PC-9 (cell line): ENCODE measurements around the gene RAB37. TPM values are rescaled to one million over a fixed set of nuclear protein-coding genes. Genes with fewer than 3 reads are reported as not detected.

Experiments
- BruUV-seq: library from RNA; stranded (reverse); fragments of 400-500 nt; replicated peaks from 2 replicates; lab custom pipeline; 2021; lab: Mats Ljungman, UMichigan
- CTCF ChIA-PET: fragments of 300-600 bp; sonication (Branson Sonifier 250); formaldehyde crosslinking; loops from one replicate; lab custom pipeline; 2022; ENCODE audit warnings: antibody characterized with exemption; lab: Charles Lee
- POLR2A ChIA-PET: fragments of 300-600 bp; sonication (Branson Sonifier 250); formaldehyde crosslinking; loops from one replicate; lab custom pipeline; 2022; ENCODE audit warnings: antibody characterized with exemption; ENCODE audit not compliant: unreplicated experiment; lab: Charles Lee
- DNase-seq, 2 experiments: peaks; one replicate each; pipeline versions ENCODE4 v3.0.0 to v3.0.0-alpha.2; 2015 to 2022; ENCODE audit warnings: mixed read lengths in 1 of 2
- H2AFZ ChIP-seq: fragments of 200-600 bp; sonication (generic); 2 replicates; pipeline ENCODE4 v1.8.1; 2017; ENCODE audit warnings: antibody characterized with exemption
- H3F3A ChIP-seq: fragments of 200-600 bp; sonication (generic); 2 replicates; pipeline ENCODE4 v1.8.1; 2017; ENCODE audit warnings: antibody characterized with exemption, mild to moderate bottlenecking, low read depth; ENCODE audit not compliant: insufficient read depth
- H3K27ac ChIP-seq: fragments of 200-600 bp; sonication (generic); 2 replicates; pipeline ENCODE4 v1.6.1; 2016; ENCODE audit warnings: mixed run types
- H3K27me3 ChIP-seq: fragments of 200-600 bp; sonication (generic); 2 replicates; pipeline ENCODE4 v1.6.1; 2016; ENCODE audit warnings: low read depth, mixed run types; ENCODE audit not compliant: insufficient read depth
- H3K36me3 ChIP-seq: fragments of 200-600 bp; sonication (generic); 2 replicates; pipeline ENCODE4 v1.6.1; 2016; ENCODE audit warnings: low read depth, mixed run types
- H3K4me1 ChIP-seq: fragments of 200-600 bp; sonication (generic); replicated peaks from 2 replicates; pipeline ENCODE4 v1.6.1; 2016; ENCODE audit warnings: mixed run types; ENCODE audit not compliant: insufficient read depth
- H3K4me2 ChIP-seq: fragments of 200-600 bp; sonication (generic); 2 replicates; pipeline ENCODE4 v1.6.1; 2017; ENCODE audit warnings: mixed run types
- H3K4me3 ChIP-seq: fragments of 200-600 bp; sonication (generic); 2 replicates; pipeline ENCODE4 v1.6.1; 2016; ENCODE audit warnings: mixed run types
- H3K79me2 ChIP-seq: fragments of 200-600 bp; sonication (generic); 2 replicates; pipeline ENCODE4 v1.6.1; 2017; ENCODE audit warnings: low read depth, mixed run types
- H3K9me2 ChIP-seq: fragments of 200-600 bp; sonication (generic); 2 replicates; pipeline ENCODE4 v1.8.1; 2017; ENCODE audit warnings: mild to moderate bottlenecking; ENCODE audit not compliant: insufficient read depth
- H3K9me3 ChIP-seq: fragments of 200-600 bp; sonication (generic); 2 replicates; pipeline ENCODE4 v1.8.1; 2016; ENCODE audit warnings: low read depth; ENCODE audit not compliant: insufficient read depth
- H4K20me1 ChIP-seq: fragments of 200-600 bp; sonication (generic); 2 replicates; pipeline ENCODE4 v1.8.1; 2017; ENCODE audit not compliant: insufficient read depth
- EZH2 ChIP-seq: fragments of 200-600 bp; sonication (generic); IDR thresholded peaks from 2 replicates; pipeline ENCODE4 v1.8.0; 2017; ENCODE audit warnings: antibody characterized with exemption, low read depth
- intact Hi-C: fragments of 100-400 bp; cut with micrococcal nuclease; formaldehyde crosslinking; loops from one replicate; pipeline ENCODE4 v1.10.0; 2022; ENCODE audit not compliant: unreplicated experiment
- total RNA-seq: library from RNA; stranded (reverse); gene quantifications from 2 replicates; pipeline ENCODE4 v1.2.3, GENCODE V29; 2021
- TF ChIP-seq, protein P1 (sequence below): fragments of 200-600 bp; sonication (generic); conservative IDR thresholded peaks from 2 replicates; pipeline ENCODE4 v1.6.1; 2017; ENCODE audit warnings: mixed run types, antibody characterized with exemption, mild to moderate bottlenecking, moderate library complexity

The RAB37 gene
- total RNA-seq, 1 experiment from 2014 or later = not detected

DNA sequence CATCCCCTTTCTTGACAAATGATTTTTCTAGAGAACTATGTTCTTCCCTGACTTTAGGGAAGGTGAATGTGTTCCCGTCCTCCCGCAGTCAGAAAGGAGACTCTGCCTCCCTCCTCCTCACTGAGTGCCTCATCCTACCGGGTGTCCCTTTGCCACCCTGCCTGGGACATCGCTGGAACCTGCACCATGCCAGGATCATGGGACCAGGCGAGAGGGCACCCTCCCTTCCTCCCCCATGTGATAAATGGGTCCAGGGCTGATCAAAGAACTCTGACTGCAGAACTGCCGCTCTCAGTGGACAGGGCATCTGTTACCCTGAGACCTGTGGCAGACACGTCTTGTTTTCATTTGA lies 31.7 kb downstream of the RAB37 start:
- Histone ChIP-seq H3K4me3 (no peak overlapping the region), H3K9me2 (no peaks in the 10 kb centered on the region), H3K27me3 (no peaks in the 10 kb centered on the region), H3K4me1 (peaks cover 11% of the 10 kb centered on the region), H4K20me1 (peaks cover 25% of the 10 kb centered on the region), H3K27ac (no peak overlapping the region), H2AFZ (no peak overlapping the region), H3K36me3 (0 out of 2 replicates have a peak, but pooled peaks cover 5% of the 10 kb centered on the region), H3K9me3 (no peaks in the 10 kb centered on the region), H3K79me2 (no peaks in the 10 kb centered on the region), H3K4me2 (no peak overlapping the region), H3F3A (peaks cover 37% of the 10 kb centered on the region; the same call in 1 of the 2 replicates)
- CTCF ChIA-PET = no interaction called here
- DNase-seq = no peak
- BruUV-seq = TSS peak; percentile 37
- intact Hi-C loops = loop anchor here (1.0 kb wide), 1 partner anchor 8 kb away; no protein-coding TSS in a partner anchor
- TF ChIP-seq, protein P1, sequence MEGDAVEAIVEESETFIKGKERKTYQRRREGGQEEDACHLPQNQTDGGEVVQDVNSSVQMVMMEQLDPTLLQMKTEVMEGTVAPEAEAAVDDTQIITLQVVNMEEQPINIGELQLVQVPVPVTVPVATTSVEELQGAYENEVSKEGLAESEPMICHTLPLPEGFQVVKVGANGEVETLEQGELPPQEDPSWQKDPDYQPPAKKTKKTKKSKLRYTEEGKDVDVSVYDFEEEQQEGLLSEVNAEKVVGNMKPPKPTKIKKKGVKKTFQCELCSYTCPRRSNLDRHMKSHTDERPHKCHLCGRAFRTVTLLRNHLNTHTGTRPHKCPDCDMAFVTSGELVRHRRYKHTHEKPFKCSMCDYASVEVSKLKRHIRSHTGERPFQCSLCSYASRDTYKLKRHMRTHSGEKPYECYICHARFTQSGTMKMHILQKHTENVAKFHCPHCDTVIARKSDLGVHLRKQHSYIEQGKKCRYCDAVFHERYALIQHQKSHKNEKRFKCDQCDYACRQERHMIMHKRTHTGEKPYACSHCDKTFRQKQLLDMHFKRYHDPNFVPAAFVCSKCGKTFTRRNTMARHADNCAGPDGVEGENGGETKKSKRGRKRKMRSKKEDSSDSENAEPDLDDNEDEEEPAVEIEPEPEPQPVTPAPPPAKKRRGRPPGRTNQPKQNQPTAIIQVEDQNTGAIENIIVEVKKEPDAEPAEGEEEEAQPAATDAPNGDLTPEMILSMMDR = no peak
- no peak for TF ChIP-seq EZH2
- POLR2A ChIA-PET = no interaction called here

DNA sequence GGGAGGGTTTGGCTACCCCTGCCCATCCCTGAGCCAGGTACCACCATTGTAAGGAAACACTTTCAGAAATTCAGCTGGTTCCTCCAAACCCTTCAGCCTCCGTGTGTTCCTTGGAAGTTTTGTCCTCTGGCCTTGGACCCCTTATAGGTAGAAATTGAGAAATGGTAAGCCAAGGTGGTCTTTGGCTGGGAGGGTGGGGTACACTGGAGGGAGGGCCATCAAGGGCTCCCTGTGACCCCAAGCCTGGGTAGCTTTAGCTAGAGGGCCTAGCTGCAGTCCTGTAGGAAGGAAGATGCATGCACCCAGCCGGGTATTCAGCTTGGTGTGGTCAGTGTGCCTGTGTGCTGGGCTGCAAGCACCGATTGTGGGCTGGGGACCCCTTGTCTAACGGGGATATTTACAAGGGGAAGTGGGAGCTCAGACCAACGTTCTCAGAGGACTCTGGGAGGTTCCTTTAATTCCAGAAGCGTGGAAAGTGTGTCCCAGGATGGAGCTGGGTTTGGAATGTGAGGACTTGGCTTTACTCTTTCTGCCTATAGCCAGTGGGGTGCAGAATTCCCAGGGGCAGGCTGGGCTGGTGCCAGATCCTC lies 32.3 kb downstream of the RAB37 start:
- Histone ChIP-seq H4K20me1 (peaks cover 25% of the 10 kb centered on the region), H3K79me2 (no peaks in the 10 kb centered on the region), H3K4me3 (no peak overlapping the region), H3K27ac (no peak overlapping the region), H3K9me3 (no peaks in the 10 kb centered on the region), H3K27me3 (no peaks in the 10 kb centered on the region), H3K36me3 (0 out of 2 replicates have a peak, but pooled peaks cover 5% of the 10 kb centered on the region), H2AFZ (no peak overlapping the region), H3K4me2 (no peak overlapping the region), H3K9me2 (no peaks in the 10 kb centered on the region), H3F3A (peaks cover 37% of the 10 kb centered on the region; the same call in 1 of the 2 replicates), H3K4me1 (peaks cover 11% of the 10 kb centered on the region)
- no TSS peak for BruUV-seq
- CTCF ChIA-PET = interaction anchor here (0.6 to 1.2 kb wide), 2 partner anchors 25 to 28 kb away, joined by 4 to 5 read pairs; no protein-coding TSS in a partner anchor
- intact Hi-C loops = loop anchor here (1.0 kb wide), 1 partner anchor 9 kb away; no protein-coding TSS in a partner anchor
- no peak for DNase-seq
- TF ChIP-seq, protein P1 = no peak
- no peak for TF ChIP-seq EZH2
- POLR2A ChIA-PET = no interaction called here

DNA sequence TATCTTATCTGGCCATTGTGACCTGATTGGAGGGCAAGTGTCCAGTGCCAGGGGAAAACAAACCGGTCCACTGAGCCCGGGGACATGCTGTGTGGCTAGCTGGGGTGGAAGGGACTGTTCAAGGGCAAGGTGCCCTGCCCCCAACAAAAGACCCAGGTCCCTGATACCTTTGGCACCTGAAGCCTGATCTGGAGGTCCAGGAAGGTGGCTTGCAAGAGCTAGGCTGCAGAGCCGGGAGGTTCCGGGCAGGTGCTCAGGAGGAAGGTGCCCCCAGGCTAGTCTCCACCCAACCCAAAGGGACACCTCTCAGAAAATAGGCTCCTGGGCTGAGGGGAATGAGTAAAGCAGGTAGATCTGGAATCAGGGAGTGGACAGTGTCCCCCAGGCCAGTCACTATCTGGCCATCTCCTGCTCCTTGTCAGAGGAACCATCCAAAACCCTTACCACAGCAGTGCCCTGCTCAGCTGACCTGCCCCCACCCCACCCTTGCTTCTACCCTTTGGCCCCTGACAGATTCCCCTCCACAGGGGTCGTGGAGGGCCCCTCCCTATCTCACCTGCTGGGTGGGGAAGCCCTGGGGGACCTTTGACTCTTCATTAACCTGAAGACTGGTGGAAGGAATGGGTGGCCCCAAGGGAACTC lies 32.9 kb downstream of the RAB37 start:
- no peak overlapping the region for H3K4me2 ChIP-seq
- BruUV-seq = no TSS peak
- H3K79me2 ChIP-seq = peaks cover 4% of the 10 kb centered on the region
- H3K4me3 ChIP-seq = no peak overlapping the region
- ChIA-PET CTCF (interaction anchor here (0.6 to 1.6 kb wide), 5 partner anchors 20 to 113 kb away, joined by 4 to 9 read pairs (median 5); no protein-coding TSS in a partner anchor), POLR2A (interaction anchor here (0.5 kb wide), 1 partner anchor 265 kb away, joined by 3 read pairs; no protein-coding TSS in a partner anchor)
- H3F3A ChIP-seq = peaks cover 37% of the 10 kb centered on the region; the same call in 1 of the 2 replicates
- no peaks in the 10 kb centered on the region for H3K27me3 ChIP-seq
- H3K9me2 ChIP-seq = no peaks in the 10 kb centered on the region
- no peak overlapping the region for H2AFZ ChIP-seq
- intact Hi-C loops = loop anchor here (1.0 to 10.0 kb wide), 5 partner anchors 10 to 203 kb away; partner anchors contain the start of gene CD300H
- peaks cover 25% of the 10 kb centered on the region for H4K20me1 ChIP-seq
- DNase-seq = peak; percentile 43 to 56
- no peaks in the 10 kb centered on the region for H3K9me3 ChIP-seq
- no peak overlapping the region for H3K27ac ChIP-seq
- peaks cover 14% of the 10 kb centered on the region for H3K4me1 ChIP-seq
- TF ChIP-seq, protein P1 = no peak
- no peak for TF ChIP-seq EZH2
- H3K36me3 ChIP-seq = 0 out of 2 replicates have a peak, but pooled peaks cover 5% of the 10 kb centered on the region
